HG03469 (cell line): Measurements from ENCODE around the gene ACSM2A.
"Not testable (repeated sequence)": the region's sequence is repeated elsewhere in the genome, so short reads cannot be mapped to it uniquely, and the experiment has no call there.

ENCODE experiments used
- ATAC-seq: cut with Tn5 transposase; IDR thresholded peaks from one replicate; pipeline ENCODE4 v1.9.1; 2021; ENCODE audit warnings: mild to moderate bottlenecking, moderate library complexity, moderate number of reproducible peaks; ENCODE audit not compliant: unreplicated experiment

ACSM2A gene

DNA sequence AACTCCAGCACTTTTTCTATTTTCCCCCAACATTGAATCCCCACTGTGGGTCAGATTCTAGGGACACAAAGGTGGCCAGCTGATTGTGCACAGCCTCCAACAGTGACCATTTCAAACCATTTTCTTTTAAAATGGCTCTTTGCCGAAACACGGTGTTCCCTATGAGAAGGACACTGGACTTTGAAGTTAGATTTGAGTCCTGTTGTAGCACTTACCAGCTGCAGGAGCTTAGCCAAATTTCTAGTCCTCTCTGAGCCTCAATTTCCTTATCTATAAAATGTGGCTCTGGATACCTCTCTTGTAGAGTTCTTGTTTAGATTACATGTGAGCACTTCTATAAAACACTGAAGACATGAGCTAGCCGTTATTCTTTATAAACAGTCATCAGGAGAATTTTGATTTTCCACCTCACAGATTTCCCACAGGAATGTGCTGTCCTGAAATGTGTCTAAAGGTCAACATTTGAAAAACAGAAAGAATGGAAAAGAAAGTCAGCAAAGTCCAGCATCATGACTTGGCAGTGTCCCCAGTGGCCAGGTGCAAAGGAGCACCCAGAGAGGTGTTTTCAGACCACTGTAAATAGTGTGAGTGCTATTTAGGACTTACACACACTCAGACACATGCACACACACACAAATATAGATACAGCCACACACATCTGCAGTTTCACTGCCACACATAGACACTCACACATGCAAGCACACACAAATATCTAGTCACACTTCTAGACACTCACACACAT, 4.5 kb upstream of the ACSM2A start:
- ATAC-seq: not testable (repeated sequence)

DNA sequence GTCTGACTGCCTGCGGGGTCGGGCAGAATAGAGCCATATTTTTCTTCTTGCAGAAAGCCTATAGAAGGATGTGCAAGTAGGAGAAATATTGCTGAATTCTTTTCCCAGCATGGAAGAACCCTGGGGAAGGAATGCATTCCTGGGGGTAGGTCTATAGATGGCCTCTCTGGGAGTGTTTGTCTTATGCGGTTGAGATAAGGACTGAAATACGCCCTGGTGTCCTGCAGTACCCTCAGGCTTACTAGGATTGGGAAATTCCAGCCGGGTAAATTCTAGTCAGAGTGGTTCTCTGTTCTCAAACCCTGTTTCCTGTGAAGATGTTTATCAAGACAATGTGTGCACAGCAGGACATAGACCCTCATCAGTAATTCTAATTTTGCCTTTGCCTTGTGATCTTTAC, 2.3 kb downstream of the ACSM2A start:
- ATAC-seq: not testable (repeated sequence)

DNA sequence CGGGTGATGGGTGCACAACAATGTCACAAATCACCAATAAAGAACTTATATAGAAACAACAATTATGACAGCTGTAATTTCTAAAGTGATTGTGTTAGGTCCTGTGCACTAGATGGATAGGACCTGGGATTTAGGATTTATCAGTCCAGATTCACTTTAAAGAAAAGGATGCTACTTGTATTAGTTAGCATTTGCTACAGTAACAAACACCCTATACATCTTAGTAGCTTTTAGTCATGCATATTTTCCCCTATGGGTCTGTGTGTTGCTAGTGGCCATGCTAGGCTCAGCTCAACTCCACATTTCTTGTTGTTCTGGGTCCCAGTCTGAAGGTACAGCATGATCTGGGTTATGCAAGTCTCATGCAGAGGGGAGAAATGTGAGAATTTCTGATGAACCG, 7.9 kb downstream of the ACSM2A start:
- not testable (repeated sequence) for ATAC-seq

DNA sequence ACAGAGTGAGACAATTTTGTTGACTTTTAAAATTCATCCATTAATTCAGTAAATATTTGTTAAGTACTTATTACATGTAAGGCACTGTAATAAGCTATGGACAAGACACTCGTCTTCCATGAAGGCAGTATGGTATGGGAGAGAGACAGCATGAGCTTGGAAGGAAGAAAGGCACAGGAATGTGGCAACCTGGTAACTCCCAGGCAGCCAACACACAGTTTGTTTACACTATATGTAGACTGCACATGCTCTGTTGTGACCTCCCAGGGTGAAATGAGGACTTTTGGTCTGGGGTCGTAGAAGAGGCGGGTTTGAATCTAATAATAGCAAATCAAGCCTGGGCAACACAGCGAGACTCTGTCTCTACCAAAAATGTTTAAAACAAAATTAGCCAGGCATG, 9.0 kb downstream of the ACSM2A start:
- ATAC-seq: not testable (repeated sequence)

DNA sequence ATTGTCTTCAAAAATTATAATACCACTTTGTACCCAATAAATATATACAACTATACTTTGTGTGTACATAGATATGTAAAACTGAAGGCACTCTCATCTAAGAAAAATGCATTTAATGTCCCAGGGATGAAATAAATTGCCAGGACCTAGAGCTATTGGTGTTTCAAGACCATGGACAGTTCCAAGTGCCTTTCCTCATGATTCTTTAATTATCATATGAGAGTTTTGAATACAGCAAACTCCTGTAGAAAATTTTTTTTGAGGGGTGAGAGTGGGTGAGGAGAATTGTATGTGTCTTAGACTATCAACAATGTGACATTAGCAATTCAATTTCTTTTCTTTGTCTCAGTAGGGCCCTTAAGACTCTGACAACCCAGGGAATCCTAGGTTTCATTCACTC, 17.6 kb downstream of the ACSM2A start:
- ATAC-seq: not testable (repeated sequence)

DNA sequence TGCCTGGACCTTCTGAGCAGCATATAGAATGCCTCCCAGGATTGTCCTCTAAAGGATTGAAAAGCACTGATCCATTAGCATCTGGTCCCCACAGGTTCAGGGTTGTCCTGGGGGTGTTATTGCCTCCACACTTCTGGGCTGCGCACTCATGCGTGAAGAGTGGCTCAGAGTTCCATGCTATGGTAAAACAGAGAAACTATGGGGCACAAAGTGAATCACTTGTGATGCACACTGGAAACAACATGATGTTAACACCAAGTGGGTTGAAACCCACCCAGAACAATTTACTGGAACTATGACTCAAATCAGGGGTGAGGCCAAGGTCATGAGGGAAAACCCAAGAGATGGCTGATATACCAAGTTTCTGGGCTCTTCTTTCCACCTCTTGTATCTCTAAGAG, 18.6 kb downstream of the ACSM2A start:
- ATAC-seq: not testable (repeated sequence)

DNA sequence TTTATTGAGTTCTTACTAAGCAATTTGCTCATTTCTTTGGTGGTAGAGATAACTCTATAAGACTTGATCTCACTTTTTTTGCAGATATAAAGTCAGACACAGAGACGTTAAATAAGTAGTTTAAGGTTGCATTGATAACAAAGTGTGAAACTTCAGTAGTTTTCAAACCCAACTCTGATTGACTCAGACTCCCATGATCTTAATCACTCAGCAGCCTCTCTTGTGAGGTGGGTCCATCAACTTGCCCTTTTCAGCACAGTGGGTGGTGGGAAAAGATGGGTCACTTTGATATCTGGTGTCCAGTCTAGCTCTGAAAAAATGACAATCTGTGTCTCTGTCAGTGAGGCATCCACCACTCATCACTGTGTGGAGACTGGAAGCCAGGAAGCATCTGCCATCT, 19.4 kb downstream of the ACSM2A start:
- ATAC-seq: not testable (repeated sequence)

DNA sequence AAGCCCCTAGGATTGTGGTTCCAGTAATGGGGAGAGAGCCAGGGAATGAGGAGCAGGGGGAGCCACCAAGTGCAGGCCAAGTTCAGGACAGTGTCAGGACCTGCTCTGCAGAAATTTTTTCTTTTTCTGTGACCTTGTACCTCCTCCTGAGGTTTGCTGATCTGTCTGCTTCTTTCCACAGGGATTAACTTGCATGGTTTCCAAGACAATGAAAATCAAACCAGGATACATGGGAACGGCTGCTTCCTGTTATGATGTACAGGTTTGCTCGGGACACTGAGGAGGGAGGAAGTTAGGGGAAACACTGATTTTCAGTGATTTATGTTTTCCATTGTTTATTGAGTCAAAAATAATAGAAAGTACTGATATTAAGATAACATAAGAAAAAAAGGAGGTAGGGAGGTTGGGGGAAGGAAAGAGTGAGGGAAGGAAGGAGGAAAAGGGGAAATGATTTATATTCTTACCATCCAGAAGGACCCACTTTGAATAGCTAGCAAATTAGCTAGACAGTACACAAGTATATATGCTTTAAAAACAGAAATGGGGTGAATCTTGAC, 25.9 kb downstream of the ACSM2A start:
- ATAC-seq: not testable (repeated sequence)

DNA sequence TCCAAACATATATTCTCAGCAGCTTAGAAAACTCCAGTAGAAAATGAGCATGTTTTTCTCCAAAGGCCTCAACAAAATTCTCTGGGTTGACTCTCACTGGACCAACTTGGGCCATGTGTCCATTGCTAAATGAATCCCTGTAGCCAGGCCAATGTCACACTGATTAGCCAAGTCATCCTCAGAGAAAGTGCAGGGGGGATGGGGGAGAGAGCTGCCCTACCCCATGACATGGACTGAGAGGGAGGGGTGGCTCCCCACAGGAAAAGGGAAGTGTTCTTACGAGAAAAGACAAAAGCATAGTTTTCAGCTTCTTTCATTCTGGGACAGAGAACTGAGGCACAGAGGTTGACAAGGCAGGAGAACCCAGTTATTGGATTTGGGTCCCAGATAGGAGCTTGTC, 32.7 kb downstream of the ACSM2A start:
- not testable (repeated sequence) for ATAC-seq

DNA sequence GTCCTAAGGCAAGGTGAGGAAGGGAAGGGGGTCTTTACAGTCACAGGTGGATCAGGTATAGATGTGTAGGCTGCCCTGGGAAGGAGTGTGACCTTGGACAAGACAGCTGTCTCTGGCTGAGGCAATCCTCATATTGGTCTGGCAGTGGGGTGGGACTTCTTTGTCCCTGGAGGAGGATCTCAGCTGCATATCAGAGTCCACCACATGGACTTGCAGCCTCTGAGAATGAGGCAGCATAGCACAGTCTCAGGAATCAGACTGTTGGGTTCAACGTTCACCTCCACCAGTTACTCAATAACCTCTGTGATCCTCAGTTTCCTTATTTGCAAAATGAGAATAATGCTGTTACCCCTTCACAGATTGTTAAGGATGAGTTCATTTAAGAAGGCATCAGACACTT, 33.4 kb downstream of the ACSM2A start:
- no peak for ATAC-seq

DNA sequence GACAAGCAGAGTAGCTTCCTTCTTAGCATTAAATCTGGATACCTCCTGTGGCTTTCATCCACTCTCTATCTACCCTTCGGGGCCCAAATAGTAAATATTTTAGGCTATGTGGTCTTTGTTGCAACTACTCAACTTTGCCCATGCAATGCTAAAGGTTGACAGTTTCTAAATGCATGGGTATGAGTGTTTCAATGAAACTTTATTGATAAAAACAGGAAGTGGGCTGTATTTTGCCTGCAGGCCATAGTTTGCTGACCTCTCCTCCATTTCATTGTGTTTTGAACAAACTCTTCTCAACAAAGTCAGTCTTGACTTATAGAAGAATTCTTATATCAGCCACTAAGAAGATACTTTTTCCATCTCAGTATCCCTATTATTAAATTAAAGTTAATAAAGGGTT, 34.1 kb downstream of the ACSM2A start:
- no peak for ATAC-seq

DNA sequence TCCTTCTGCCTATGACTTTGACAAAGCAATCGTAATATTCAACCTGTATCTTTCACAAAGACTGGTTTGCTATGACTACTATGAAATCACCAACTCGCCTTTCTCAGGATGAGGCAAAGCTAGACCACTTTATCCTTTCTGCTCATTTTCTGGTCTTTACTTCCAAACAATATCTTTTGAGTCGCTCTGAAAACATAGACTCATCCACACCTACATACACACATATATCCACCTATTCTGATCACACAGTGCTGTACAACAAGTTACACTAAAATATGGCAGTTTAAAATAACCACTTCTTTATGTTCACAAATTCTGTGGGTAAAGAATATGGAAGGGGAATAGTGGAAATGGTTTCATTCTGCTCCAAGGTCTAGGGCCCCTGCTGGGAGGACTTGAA, 39.7 kb downstream of the ACSM2A start:
- ATAC-seq: not testable (repeated sequence)

DNA sequence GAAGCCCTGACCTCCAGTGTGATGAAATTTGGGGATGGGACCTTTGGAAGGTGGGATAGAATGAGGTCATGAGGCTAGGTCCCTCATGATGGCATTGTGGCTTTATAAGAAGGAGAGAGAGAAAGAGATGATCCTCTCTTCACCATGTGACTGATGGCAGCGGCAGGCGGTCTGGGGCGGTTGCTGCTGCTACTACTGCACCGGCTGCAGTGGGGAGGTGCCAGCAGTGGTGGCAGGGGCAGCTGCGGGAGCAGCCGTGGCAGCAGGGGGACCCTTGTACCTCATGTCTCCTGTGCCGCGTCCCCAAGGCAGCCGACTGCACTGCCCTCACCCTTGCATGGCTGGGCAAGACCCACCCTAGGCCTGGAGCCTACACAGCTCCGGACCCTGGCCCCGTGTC, 40.1 kb downstream of the ACSM2A start:
- not testable (repeated sequence) for ATAC-seq

DNA sequence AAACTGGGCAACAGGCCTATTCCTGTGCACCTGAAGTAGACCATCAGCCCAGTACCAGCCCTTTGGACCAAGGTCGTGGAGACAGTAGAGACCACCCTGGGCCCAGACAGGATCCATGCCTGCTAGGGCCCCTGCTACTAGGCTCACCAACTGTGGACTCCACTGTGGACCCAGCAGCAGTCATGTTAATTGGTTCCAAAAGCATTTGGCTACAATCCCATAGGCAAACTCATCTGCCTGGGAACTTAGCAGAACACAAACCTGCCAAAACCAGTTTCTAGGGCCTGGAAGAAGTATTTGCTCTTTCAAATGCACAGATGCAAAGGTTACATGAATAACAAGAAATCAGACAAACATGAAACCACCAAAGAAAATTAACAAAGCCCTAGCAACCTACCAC, 53.1 kb downstream of the ACSM2A start:
- ATAC-seq: no peak

DNA sequence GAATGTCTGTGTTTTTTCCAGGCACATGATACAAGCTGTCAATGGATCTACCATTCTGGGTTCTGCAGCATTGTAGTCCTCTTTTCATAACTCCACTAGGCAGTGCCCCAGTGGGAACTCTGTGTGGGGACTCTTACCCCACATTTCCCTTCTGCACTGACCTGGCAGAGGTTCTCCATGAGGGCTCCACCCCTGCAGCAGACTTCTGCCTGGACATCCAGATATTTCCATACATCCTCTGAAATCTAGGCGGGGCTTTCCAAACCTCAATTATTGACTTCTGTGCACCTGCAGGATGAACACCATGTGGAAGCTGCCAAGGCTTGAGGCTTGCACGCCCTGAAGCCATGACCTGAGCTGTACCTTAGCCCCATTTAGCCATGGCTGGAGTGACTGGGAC, 56.0 kb downstream of the ACSM2A start:
- no peak for ATAC-seq

DNA sequence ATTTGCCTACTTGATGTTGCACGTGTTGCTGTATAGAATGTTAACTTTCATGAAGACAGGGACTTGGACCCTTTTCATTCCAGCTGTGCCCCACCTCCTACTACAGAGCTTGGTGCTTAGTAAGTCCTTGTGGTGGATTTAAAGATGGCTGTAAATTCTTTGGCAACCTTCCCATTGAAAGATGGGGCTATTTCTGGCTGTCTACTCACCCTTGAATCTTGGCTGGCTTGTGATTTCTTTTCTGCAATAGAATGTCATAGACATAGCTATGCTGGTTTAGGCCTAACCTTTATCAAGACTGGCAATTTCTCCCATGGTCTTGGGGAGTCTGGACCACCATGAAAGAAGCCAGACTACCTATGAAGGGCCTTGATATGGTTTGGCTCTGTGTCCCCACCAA, 59.0 kb downstream of the ACSM2A start:
- ATAC-seq: no peak

DNA sequence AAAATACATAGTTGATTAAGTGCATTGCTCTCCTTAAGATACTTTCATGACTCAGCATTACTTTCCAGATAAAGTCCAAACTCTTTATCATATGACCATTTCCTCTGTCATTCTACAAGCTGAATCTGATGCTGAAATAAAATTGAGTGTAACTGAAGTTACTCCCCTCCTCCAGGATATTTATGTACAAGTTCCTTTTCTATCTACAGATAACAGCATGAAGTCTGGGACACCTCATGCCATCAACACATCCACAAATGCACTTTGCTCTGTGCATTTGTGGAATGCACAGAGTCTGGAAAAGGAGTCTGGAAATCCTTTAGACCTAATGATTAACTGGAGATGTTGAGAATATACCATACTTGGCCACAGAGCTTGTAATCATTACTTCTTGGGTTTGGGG, 64.4 kb downstream of the ACSM2A start:
- ATAC-seq: no peak

DNA sequence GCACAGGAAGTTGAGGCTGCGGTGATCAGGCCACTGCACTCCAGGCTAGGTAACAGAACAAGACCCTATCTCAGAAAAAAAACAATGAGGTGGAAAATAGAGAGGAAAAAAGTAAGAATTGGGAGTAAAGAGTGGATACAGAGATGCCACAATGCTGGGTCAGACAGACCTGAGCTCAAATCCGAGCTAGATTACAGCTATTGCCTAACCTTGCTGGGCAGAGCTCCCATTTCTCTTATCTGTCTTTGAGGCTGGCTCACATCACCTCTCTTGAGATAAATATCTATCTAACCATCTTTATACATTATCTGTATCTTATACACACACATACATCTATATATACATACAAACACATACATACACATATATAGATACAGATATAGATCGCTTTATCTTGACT, 65.8 kb downstream of the ACSM2A start:
- no peak for ATAC-seq

DNA sequence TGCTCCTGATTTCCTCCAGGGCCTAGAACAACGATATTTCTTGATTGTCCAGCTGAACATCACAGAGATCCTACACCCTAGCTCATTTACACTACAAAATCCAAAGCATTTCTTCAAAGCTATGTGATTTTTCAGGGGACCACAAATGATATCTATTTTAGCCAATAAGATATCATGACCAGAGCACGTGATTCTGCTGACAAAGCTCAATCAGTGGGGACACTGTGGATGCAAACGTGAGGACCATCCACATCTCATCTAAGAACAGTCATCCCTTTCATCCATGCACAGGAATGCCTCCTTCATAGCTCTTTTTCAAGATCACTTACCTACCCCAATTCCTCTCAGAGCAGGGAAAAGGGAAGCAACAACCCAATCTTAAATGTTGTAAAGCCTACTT, 67.9 kb downstream of the ACSM2A start:
- ATAC-seq: no peak

DNA sequence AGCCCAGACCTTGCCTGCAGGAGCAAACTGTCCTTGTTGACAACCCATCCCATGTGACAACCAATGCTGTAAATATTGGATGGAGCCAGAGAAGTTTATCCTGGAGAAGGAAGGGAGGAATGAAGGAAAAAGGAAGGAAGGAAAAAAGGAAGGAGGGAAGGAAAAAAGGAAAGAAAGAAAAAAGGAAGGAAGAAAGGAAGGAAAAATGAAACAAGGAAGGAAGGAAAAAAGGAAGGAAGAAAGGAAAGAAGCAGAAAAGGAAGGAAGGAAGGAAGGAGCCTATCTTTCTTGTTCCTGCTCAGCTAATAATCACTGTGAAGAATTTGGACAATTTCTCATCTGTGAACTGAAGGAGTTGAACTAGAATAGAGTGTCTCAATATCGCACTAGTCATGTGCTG, 68.8 kb downstream of the ACSM2A start:
- no peak for ATAC-seq

DNA sequence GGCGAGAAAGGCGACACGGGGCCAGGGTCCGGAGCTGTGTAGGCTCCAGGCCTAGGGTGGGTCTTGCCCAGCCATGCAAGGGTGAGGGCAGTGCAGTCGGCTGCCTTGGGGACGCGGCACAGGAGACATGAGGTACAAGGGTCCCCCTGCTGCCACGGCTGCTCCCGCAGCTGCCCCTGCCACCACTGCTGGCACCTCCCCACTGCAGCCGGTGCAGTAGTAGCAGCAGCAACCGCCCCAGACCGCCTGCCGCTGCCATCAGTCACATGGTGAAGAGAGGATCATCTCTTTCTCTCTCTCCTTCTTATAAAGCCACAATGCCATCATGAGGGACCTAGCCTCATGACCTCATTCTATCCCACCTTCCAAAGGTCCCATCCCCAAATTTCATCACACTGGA, 80.5 kb downstream of the ACSM2A start:
- ATAC-seq: not testable (repeated sequence)

DNA sequence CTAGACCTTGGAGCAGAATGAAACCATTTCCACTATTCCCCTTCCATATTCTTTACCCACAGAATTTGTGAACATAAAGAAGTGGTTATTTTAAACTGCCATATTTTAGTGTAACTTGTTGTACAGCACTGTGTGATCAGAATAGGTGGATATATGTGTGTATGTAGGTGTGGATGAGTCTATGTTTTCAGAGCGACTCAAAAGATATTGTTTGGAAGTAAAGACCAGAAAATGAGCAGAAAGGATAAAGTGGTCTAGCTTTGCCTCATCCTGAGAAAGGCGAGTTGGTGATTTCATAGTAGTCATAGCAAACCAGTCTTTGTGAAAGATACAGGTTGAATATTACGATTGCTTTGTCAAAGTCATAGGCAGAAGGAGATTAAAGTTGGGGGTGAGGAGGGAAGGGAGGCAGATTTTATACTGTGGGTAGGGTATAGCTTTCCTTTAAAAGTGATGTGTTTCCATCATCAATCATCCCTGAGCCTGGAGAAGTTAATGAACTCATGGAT, 81.0 kb downstream of the ACSM2A start:
- not testable (repeated sequence) for ATAC-seq

DNA sequence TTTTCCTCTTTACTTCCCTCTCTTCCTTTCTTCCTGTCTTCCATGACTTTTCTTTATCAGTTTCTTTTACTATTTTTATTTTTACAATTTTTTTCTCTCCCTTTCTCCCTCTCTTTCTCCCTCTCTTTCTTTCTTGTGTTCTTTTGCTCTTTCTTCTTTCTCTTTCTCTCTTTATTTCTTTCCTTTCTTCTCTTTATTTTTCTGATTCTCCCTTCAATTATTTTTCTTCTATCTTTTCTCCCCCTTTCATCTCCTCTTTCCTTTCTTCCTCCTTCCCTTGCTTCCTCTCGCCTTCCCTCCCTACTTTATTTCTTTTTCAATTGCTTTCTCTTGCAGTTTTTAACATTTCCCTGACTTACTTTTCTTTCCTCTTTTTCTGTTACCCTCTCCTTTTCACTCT, 85.3 kb downstream of the ACSM2A start:
- not testable (repeated sequence) for ATAC-seq
